ENCODE results near the gene SREK1.

GRCh38 chr5:66122379-66123034, 21.6 kb upstream of the SREK1 start:
- no peak for TF ChIP-seq POLR2A (IDR thresholded peaks at IDR 0.05)
- TF ChIP-seq EP300 (IDR thresholded peaks at IDR 0.05) = no peak
